ENCODE measurements around the gene NNAT. TPM values are rescaled to one million over a fixed set of nuclear protein-coding genes. Genes with fewer than 3 reads are reported as not detected.

Gene NNAT
- total RNA-seq, 1 experiment from 2014 or later = not detected

GRCh38 chr20:37490663-37491350 lies 30.2 kb upstream of the NNAT start:
- intact Hi-C loops (cut with micrococcal nuclease) = no loop called here
- Mint-ChIP-seq H3K27me3 (ENCODE audit: insufficient read depth, unreplicated experiment) (no peaks in the 10 kb centered on the region), H3K36me3 (ENCODE audit: insufficient read depth, unreplicated experiment) (peaks cover 23% of the 10 kb centered on the region), H3K4me1 (ENCODE audit: insufficient read depth, unreplicated experiment) (no peaks in the 10 kb centered on the region), H3K9me3 (ENCODE audit: unreplicated experiment) (no peaks in the 10 kb centered on the region), H3K27ac (ENCODE audit: low read depth, unreplicated experiment) (no peak overlapping the region), H3K4me3 (ENCODE audit: unreplicated experiment) (no peak overlapping the region)
- CTCF ChIA-PET = interaction anchor here (1.0 kb wide), 1 partner anchor 27 kb away, joined by 3 read pairs; no protein-coding TSS in a partner anchor
- BruUV-seq (replicated peaks) = no TSS peak
- POLR2A ChIA-PET = interaction anchor here (0.7 to 4.2 kb wide), 5 partner anchors 8 to 24 kb away, joined by 3 to 15 read pairs (median 5); no protein-coding TSS in a partner anchor
- no peak for TF ChIP-seq CTCF (IDR thresholded peaks at IDR 0.05; ENCODE audit: unreplicated experiment)
- DNase-seq (ENCODE audit: unreplicated experiment) = no peak

GRCh38 chr20:37492096-37492625 lies 28.9 kb upstream of the NNAT start:
- intact Hi-C loops (cut with micrococcal nuclease) = no loop called here
- peaks cover 23% of the 10 kb centered on the region for H3K36me3 Mint-ChIP-seq (ENCODE audit: insufficient read depth, unreplicated experiment)
- DNase-seq (ENCODE audit: unreplicated experiment) = no peak
- no peak for TF ChIP-seq CTCF (IDR thresholded peaks at IDR 0.05; ENCODE audit: unreplicated experiment)
- BruUV-seq (replicated peaks) = no TSS peak
- H3K27me3 Mint-ChIP-seq (ENCODE audit: insufficient read depth, unreplicated experiment) = no peaks in the 10 kb centered on the region
- CTCF ChIA-PET = interaction anchor here (0.7 to 1.3 kb wide), 5 partner anchors 11 to 1390 kb away, joined by 3 to 5 read pairs (median 3); no protein-coding TSS in a partner anchor
- no peak overlapping the region for H3K4me3 Mint-ChIP-seq (ENCODE audit: unreplicated experiment)
- POLR2A ChIA-PET = interaction anchor here (0.5 to 4.2 kb wide), 6 partner anchors 9 to 123 kb away, joined by 3 to 15 read pairs (median 5); no protein-coding TSS in a partner anchor
- no peaks in the 10 kb centered on the region for H3K9me3 Mint-ChIP-seq (ENCODE audit: unreplicated experiment)
- no peak overlapping the region for H3K27ac Mint-ChIP-seq (ENCODE audit: low read depth, unreplicated experiment)
- no peaks in the 10 kb centered on the region for H3K4me1 Mint-ChIP-seq (ENCODE audit: insufficient read depth, unreplicated experiment)

- ChIA-PET POLR2A (interaction anchor here (1.0 to 4.2 kb wide), 5 partner anchors 9 to 38 kb away, joined by 4 to 15 read pairs (median 5); no protein-coding TSS in a partner anchor), CTCF (interaction anchor here (0.7 to 2.1 kb wide), 5 partner anchors 10 to 728 kb away, joined by 3 to 5 read pairs (median 5); no protein-coding TSS in a partner anchor)
- Mint-ChIP-seq H3K4me3 (ENCODE audit: unreplicated experiment) (no peak overlapping the region), H3K27me3 (ENCODE audit: insufficient read depth, unreplicated experiment) (no peaks in the 10 kb centered on the region), H3K4me1 (ENCODE audit: insufficient read depth, unreplicated experiment) (no peaks in the 10 kb centered on the region), H3K36me3 (ENCODE audit: insufficient read depth, unreplicated experiment) (peaks cover 25% of the 10 kb centered on the region), H3K27ac (ENCODE audit: low read depth, unreplicated experiment) (no peak overlapping the region), H3K9me3 (ENCODE audit: unreplicated experiment) (no peaks in the 10 kb centered on the region)
- TF ChIP-seq CTCF (IDR thresholded peaks at IDR 0.05; ENCODE audit: unreplicated experiment) = no peak
- DNase-seq (ENCODE audit: unreplicated experiment) = no peak
- no TSS peak for BruUV-seq (replicated peaks)
- intact Hi-C loops (cut with micrococcal nuclease) = no loop called here
These were observed 28.1 kb upstream of the NNAT start for GRCh38 chr20:37492945-37493344.

GRCh38 chr20:37494301-37494700 lies 26.7 kb upstream of the NNAT start:
- peaks cover 32% of the 10 kb centered on the region for H3K36me3 Mint-ChIP-seq (ENCODE audit: insufficient read depth, unreplicated experiment)
- H3K27me3 Mint-ChIP-seq (ENCODE audit: insufficient read depth, unreplicated experiment) = no peaks in the 10 kb centered on the region
- no peak overlapping the region for H3K27ac Mint-ChIP-seq (ENCODE audit: low read depth, unreplicated experiment)
- CTCF ChIA-PET = interaction anchor here (0.7 to 2.1 kb wide), 4 partner anchors 10 to 727 kb away, joined by 3 to 5 read pairs (median 4); no protein-coding TSS in a partner anchor
- POLR2A ChIA-PET = interaction anchor here (1.6 to 4.2 kb wide), 4 partner anchors 8 to 14 kb away, joined by 6 to 15 read pairs (median 10); no protein-coding TSS in a partner anchor
- BruUV-seq (replicated peaks) = no TSS peak
- no peak overlapping the region for H3K4me3 Mint-ChIP-seq (ENCODE audit: unreplicated experiment)
- DNase-seq (ENCODE audit: unreplicated experiment) = no peak
- H3K9me3 Mint-ChIP-seq (ENCODE audit: unreplicated experiment) = no peaks in the 10 kb centered on the region
- H3K4me1 Mint-ChIP-seq (ENCODE audit: insufficient read depth, unreplicated experiment) = no peaks in the 10 kb centered on the region
- TF ChIP-seq CTCF (IDR thresholded peaks at IDR 0.05; ENCODE audit: unreplicated experiment) = no peak
- intact Hi-C loops (cut with micrococcal nuclease) = no loop called here

Measured in MCF 10A (cell line).